MV-4-11 (cell line): Measurements from ENCODE around the gene ZNF77.
A peak's percentile ranks its signal among the peaks of the same experiment; 100 is the strongest.
"Not testable (repeated sequence)": the region's sequence is repeated elsewhere in the genome, so short reads cannot be mapped to it uniquely, and the experiment has no call there.

Experiments used
- DNase-seq: peaks from one replicate; lab custom pipeline; 2025; lab: John Stamatoyannopoulos, UW

Gene ZNF77

DNA sequence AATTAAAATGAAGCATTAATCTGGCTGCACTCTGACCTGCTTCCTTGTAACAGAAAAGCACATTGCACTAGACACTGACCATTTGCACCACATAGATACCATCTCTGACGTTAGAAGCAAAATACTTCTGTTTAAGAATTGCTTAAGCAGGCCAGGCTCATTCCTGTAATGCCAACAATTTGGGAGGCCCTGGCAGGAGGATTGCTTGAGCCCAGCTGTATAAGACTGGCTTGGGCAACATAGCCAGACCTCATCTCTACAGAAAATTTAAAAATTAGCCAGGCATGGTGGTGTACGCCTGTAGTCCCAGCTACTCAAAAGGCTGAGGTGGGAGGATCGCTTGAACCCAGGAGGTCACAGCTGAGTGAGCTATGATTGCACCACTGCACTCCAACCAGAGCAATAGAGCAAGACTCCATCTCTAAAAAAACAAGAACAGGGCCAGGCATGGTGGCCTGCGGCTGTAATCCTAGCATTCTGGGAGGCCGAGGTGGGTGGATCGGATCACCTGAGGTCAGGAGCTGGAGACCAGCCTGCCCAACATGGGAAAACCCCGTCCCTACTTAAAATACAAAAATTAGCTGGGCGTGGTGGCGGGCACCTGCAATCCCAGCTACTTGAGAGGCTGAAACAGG lies 25.5 kb upstream of the ZNF77 start:
- no peak for DNase-seq

DNA sequence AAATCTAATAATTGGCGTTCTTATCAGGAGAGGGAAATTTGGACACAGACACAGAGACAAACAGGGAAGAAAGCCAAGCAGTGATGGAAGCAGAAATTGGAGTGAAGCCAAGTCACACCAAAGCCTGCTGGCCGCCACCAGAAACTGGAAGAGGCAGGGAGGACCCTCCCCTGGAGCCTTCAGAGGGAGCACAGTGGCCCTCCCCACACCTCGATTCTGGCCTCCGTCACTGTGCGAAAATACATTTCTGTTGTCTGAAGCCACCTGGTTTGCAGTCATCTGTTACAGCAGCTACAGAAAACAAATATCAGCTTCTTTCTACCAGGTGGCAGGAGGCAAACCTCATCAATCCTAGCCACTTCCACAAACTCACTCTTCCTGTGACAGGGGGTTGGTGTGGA lies 24.3 kb upstream of the ZNF77 start:
- DNase-seq: no peak

DNA sequence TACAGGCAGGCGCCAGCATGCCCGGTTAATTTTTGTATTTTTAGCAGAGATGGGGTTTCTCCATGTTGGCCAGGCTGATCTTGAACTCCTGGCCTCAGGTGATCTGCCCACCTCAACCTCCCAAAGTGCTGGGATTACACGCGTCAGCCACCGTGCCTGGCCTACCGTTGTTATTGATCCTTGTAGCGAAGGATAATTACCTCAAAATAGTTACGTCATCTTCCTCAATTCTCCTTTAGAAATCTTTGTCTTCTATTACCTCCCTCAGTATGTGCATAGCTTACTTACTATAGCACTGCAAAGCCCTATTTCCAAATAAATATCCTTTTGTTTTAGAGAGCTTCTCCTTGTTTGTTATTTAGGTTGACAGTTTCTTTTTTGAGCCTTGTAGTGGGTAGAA lies 23.2 kb upstream of the ZNF77 start:
- DNase-seq: no peak

- DNase-seq: no peak
Measured at GRCh38 chr19:2964874-2965273, 20.1 kb upstream of the ZNF77 start.

- not testable (repeated sequence) for DNase-seq
Measured at GRCh38 chr19:2963631-2964030, 18.9 kb upstream of the ZNF77 start.

- DNase-seq: no peak
Measured at GRCh38 chr19:2963122-2963521, 18.4 kb upstream of the ZNF77 start.

DNA sequence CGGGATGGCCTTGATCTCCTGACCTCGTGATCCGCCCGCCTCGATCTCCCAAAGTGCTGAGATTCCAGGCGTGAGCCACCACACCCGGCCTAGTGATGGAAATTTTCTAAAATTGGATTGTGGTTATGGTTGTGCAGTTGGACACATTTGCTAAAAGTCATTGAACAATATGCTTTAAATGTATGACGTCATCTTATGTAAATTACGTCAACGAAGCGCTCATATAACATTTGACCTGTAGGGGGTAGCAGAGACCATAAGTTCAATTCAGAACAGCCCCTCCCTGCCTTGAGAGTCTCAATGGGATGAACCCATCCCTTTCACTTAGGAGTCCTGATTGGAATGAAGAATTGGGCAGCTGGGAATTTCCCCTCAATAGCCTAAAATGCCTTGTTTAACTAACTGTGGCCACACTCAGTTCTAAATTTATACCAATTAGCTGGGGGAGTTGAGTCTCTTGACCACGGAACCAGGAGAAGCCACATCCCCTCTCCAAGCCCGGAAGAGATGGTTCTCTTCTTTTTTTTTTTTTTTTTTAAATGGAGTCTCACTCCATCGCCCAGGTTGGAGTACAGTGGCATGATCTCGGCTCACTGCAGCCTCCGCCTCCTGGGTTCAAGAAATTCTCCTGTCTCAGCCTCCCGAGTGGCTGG lies 17.4 kb upstream of the ZNF77 start:
- DNase-seq: peak; percentile 72

- DNase-seq: no peak
Measured at GRCh38 chr19:2960120-2960519, 15.3 kb upstream of the ZNF77 start.

- no peak for DNase-seq
Measured at GRCh38 chr19:2957160-2957559, 12.4 kb upstream of the ZNF77 start.

GRCh38 chr19:2952953-2953481 lies 8.2 kb upstream of the ZNF77 start:
- DNase-seq: no peak

DNA sequence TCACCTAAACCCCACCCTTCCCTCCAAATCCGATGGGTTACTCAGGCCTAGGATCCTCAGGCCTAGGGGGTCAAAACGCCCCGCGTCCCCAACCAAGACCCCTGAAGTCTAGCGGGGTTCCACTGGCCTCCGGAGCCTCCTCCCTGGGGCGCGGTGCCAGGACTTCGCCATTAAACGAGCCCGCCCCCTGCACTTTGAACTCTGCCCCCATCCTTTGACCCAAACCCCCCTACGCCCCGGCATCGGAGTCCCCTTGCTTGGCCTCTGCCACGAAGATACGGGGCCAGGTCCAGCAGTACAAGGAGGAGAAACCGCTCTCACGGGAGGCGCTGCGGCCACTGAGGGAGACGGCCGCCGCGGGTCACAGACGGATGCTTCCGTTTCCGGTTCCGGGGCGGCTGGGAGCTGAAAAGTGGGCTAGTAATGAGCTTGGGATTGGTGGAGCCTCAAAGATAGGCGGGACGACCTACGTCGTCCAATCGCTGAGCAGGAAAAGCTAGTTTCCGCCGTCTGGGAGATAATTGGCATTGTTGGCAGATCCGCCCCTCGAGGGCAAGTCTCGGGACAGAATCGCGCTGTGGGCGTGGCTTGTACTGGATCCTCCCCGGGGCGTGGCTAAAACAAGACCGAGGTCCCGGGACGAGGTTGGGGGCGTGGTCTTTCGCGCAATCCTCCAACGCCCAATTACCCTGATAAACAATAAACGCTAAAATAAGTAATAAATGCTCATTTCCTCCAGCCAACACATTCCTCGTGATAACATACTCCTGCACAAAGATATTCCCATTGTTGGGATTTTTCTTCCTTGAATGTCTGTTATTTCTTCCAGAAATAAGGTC lies 5.7 kb upstream of the ZNF77 start:
- DNase-seq: peak; percentile 100

DNA sequence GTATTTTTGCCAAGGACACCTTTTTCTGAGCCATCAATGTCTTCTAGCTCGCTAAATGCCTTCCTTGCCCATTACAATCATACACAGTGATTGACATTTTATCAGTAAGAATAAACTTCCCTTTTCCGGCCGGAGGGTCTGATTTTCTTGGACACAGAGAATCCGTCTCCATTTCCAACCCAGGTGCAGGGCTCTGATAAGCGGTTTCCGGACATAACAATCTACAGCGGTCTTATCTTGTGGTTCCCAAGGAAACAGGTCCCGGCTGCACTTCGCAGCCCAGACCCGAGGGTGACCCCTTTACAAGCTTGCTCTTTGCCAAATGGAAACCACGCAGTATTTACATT lies 5.1 kb upstream of the ZNF77 start:
- peak; percentile 49 for DNase-seq

DNA sequence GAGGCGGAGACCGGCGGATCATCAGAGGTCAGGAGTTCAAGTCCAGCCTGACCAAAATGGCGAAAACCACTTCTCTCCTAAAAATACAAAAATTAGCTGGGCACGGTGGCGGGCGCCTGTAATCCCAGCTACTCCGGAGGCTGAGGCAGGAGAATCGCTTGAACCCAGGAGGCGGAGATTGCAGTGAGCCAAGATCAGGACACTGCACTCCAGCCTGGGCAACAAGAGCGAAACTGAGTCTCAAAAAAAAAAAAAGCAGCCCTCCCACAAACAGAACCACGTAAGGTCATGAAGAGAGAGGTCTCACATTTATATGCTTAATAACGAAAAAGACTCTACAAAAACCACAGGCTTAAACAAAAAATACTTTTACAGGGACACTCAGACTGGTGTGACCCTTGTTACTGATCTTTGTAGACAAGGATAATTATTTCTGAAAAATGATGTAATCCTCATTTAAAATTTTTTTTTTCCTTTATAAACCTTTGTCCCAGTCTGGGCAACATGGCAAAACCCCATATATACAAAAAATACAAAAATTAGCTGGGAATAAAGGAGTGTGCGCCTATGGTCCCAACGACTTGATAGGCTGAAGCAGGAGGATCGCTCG lies 909 bp upstream of the ZNF77 start:
- no peak for DNase-seq

DNA sequence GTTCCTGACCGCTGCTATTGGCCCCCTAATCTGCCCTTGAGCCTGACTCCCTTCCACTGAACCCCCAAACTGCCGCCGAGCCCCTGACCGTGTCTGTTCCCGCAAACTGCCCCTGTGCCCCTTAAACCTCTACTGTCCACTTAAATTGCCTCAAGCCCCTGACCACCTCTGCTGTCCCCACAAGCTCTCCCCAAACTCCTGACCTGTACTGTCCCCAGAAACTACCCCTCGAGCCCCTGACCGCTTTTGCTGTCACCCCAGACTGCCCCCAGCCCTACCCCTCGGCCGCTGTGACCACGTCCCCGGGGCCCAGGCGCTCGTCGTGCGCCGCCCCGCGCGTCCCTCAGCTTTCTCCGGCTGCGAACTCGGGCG lies 382 bp downstream of the ZNF77 start:
- no peak for DNase-seq

- peak; percentile 44 for DNase-seq
Measured at GRCh38 chr19:2942928-2943640, 1.7 kb downstream of the ZNF77 start.

- not testable (repeated sequence) for DNase-seq
Measured at GRCh38 chr19:2935863-2936262, 8.9 kb downstream of the ZNF77 start.

DNA sequence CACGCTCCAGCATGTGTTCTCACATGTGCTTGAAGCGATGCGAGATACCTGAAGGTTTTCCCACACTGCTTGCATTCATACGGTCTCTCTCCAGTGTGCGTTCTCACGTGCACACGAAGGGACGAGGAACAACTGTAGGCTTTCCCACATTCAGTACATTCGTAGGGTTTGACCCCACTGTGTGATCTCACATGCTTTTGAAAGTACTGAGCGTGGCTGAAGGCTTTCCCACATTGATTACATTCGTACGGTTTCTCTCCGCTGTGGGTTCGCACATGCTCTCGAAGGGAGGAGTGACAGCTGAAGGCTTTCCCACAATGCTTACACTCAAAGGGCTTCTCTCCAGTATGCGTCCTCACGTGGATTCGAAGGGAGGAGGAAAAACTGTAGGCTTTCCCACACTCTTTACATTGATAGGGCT lies 11.3 kb downstream of the ZNF77 start:
- DNase-seq: no peak

GRCh38 chr19:2927032-2927430 lies 17.7 kb downstream of the ZNF77 start:
- DNase-seq: no peak

- no peak for DNase-seq
Measured at GRCh38 chr19:2926341-2927031, 18.3 kb downstream of the ZNF77 start.

GRCh38 chr19:2923510-2923909 lies 21.3 kb downstream of the ZNF77 start:
- DNase-seq: no peak

- no peak for DNase-seq
Measured at GRCh38 chr19:2922987-2923386, 21.8 kb downstream of the ZNF77 start.
